HFF-Myc (cell line): ENCODE data around the gene PLAC9.
A peak's percentile ranks its signal among the peaks of the same experiment; 100 is the strongest.

ENCODE experiments used
- DNase-seq: peaks from one replicate; pipeline ENCODE4 v3.0.0-alpha.2; 2011; ENCODE audit warnings: low read depth; ENCODE audit errors: extremely low read depth
- H3K4me3 ChIP-seq: replicated peaks from 2 replicates; pipeline ENCODE4 v1.5.1; 2011; ENCODE audit warnings: low read depth, mild to moderate bottlenecking, control low read depth, low read length
- TF ChIP-seq, protein P1 (sequence below): IDR thresholded peaks from 2 replicates; pipeline ENCODE4 v1.5.1; 2012; ENCODE audit warnings: mild to moderate bottlenecking, low read depth, low read length, control low read depth; ENCODE audit errors: missing control alignments

PLAC9 gene

DNA sequence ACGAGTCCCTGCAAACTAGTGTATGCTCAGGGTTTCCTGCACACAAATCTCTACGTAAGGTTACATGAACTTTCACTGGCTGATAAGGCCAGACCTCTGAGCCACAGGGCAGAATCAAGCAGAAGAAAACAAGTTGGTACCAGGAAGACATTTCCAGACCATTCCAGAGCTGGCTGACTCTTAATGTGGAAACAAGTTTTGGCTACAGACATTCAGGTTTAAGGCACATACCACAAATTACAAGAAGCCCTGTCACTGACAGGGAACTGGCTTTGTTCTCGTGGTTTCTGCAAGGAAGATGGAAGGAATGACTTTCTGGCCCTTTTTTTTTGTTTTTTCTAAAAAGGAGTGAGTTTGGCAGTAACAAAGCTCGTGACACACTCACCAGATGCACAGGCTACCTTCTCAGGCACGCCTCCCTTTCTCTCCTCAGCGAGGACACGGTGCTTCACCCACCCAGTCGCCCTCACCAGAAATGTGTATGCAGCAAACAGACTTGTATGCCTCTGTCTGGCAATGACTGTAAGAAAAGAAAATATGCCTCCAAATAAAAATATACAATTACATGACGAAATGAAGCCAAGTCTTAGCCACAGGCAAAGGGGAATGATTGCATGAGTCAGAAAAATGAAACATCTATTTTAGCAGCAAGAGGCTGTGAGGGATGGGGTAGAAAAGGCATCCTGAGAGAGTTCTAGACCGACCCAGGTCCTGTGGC is 22.6 kb downstream of the PLAC9 start:
- H3K4me3 ChIP-seq, result no peak overlapping the region
- TF ChIP-seq, protein P1, sequence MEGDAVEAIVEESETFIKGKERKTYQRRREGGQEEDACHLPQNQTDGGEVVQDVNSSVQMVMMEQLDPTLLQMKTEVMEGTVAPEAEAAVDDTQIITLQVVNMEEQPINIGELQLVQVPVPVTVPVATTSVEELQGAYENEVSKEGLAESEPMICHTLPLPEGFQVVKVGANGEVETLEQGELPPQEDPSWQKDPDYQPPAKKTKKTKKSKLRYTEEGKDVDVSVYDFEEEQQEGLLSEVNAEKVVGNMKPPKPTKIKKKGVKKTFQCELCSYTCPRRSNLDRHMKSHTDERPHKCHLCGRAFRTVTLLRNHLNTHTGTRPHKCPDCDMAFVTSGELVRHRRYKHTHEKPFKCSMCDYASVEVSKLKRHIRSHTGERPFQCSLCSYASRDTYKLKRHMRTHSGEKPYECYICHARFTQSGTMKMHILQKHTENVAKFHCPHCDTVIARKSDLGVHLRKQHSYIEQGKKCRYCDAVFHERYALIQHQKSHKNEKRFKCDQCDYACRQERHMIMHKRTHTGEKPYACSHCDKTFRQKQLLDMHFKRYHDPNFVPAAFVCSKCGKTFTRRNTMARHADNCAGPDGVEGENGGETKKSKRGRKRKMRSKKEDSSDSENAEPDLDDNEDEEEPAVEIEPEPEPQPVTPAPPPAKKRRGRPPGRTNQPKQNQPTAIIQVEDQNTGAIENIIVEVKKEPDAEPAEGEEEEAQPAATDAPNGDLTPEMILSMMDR, result no peak
- no peak for DNase-seq

DNA sequence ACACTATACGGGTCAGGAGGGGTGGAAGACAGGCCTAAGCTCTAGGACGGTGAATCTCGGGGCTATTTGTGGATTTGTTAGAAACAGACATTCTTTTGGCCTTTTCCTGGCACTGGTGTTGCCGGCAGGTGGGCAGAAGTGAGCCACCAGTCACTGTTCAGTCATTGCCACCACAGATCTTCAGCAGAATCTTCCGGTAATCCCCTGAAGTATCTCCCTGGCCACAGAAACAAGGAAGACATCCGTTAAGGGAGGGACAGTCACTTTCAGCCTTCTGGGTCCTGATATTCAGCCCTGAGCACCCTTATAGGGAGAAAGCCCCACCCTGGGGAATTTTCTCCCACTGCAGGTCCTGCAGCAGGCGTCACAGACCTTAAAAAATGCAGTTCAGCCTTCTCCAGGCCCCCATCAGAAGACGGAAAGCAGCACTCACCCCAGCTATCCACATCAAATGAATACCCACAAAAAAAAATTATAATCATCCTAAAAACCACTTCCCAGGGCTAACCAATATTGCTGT is 23.2 kb downstream of the PLAC9 start:
- H3K4me3 ChIP-seq, result no peak overlapping the region
- DNase-seq, result no peak
- TF ChIP-seq, protein P1, result no peak

DNA sequence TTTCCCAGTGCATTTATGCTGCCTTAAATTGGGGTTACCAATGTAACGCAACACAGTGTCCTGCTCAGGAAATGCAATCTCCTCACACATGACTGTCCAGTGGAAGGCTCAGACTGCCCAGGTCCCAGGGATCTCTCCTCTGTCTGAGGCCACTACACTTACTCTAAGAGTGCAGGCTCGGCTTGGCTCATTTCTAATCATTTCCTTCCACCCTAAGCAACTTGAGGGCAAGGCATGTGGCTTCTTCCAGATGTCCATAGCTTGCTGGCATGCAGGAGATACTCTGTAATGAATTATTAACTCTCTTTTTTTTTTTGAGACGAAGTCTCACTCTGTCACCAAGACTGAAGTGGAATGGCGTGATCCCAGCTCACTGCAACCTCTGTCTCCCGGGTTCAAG is 23.7 kb downstream of the PLAC9 start:
- TF ChIP-seq, protein P1, result no peak
- no peak for DNase-seq
- H3K4me3 ChIP-seq, result no peak overlapping the region

DNA sequence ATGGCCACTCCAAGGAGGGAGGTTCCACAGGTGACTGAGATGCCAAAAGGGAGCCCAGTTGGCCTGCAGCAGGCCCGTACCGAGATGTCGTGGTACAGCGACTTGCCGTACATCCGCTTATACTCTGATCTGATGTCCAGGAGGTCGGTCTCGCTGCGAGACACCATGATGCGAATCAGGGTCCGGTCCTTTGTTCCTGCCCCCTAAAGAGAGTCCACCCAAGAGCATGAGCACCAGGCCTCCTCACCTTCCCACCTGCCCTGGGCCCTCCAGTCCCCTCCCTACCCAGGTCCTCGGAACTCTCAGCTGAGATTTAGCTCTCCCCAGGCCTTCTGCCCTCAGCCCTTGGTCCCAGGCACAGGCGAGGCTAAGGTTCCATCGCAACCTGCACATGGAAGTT is 25.0 kb downstream of the PLAC9 start:
- H3K4me3 ChIP-seq, result no peak overlapping the region
- TF ChIP-seq, protein P1, result no peak
- DNase-seq, result no peak

DNA sequence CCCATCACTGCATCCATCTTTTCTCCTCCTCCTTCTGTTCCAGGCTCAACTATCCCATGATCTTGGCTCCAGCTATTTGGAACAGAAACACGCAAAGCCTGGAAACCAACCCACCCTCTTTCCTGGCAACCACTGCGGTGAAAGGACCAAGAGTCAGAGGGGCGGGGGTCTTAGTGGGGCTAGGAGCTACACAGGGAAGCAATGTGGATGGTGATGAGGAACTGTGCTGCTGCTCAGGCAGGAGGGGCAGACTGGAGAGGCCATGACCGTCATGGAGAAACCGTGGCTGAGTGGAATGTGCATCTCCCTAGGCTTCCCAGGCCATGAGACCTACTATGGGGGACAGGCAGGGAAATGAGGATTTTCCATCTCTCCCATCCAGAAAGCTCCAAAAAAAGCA is 25.6 kb downstream of the PLAC9 start:
- TF ChIP-seq, protein P1, result no peak
- no peak for DNase-seq
- no peak overlapping the region for H3K4me3 ChIP-seq

DNA sequence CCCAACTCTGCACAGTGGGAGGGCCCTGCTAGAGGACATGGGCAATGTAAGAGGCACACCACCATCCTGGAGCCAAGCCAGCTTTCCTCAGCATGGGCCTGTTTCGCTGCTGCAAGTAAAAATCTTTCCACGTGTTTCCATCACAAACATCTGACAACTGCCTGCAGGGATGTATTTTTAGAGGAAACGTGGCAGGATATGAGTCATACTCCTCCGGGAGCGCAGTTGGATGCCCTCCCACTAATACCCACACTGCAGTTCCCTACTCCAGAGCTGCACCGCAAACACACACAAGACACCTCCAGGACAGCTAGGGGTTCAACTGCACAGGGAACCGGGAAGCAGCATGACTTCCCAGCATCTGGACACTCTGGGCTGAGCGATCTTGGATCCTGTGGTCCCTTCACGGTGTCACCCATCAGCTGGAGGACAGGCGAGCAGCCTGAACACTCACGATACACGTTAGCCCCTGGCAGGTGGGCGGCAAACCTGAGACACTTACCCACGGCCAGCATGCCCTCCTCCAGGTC is 26.1 kb downstream of the PLAC9 start:
- H3K4me3 ChIP-seq, result no peak overlapping the region
- DNase-seq, result peak; percentile 100
- TF ChIP-seq, protein P1, result no peak
